Small intestine (tissue), 7 donors: Measurements from ENCODE around the gene CLDN1. TPM values are rescaled to one million over a fixed set of nuclear protein-coding genes. Genes with fewer than 3 reads are reported as not detected.
A peak's percentile ranks its signal among the peaks of the same experiment; 100 is the strongest.

Experiments
- DNase-seq, 2 donors: peaks; one replicate each; pipeline versions ENCODE4 v3.0.0 to v3.0.0-alpha.2; 2013
- FAIRE-seq: peaks from 2 replicates; lab custom pipeline; 2012; peaks lifted over from hg19 to GRCh38; lab: Jason Lieb, UNC
- H3K27ac ChIP-seq, 3 donors: one replicate each; pipeline ENCODE4 v1.5.1; 2013; ENCODE audit warnings: low read length in 2 of 3, mild to moderate bottlenecking in 2 of 3, control low read depth in 1 of 3, inconsistent platforms in 1 of 3, low read depth in 1 of 3, moderate library complexity in 1 of 3
- H3K27me3 ChIP-seq, 3 donors: one replicate each; pipeline ENCODE4 v1.6.1; 2013; ENCODE audit warnings: low read length in 3 of 3, inconsistent platforms in 1 of 3; ENCODE audit not compliant: control insufficient read depth in 3 of 3, insufficient read depth in 3 of 3
- H3K36me3 ChIP-seq, 3 donors: one replicate each; pipeline ENCODE4 v1.6.1; 2013; ENCODE audit warnings: low read length in 3 of 3, inconsistent platforms in 1 of 3, low read depth in 1 of 3, mild to moderate bottlenecking in 1 of 3, moderate library complexity in 1 of 3; ENCODE audit not compliant: control insufficient read depth in 3 of 3, insufficient read depth in 2 of 3
- H3K4me1 ChIP-seq, 3 donors: one replicate each; pipeline ENCODE4 v1.6.1; 2013; ENCODE audit warnings: low read length in 2 of 3, inconsistent platforms in 1 of 3, low read depth in 1 of 3, mild to moderate bottlenecking in 1 of 3, moderate library complexity in 1 of 3; ENCODE audit not compliant: control insufficient read depth in 3 of 3, insufficient read depth in 2 of 3
- H3K4me3 ChIP-seq, 3 donors: one replicate each; pipeline ENCODE4 v1.5.1; 2013; ENCODE audit warnings: low read length in 3 of 3, control low read depth in 1 of 3, inconsistent platforms in 1 of 3, low read depth in 1 of 3, mild to moderate bottlenecking in 1 of 3, moderate library complexity in 1 of 3
- H3K9me3 ChIP-seq, 2 donors: one replicate each; pipeline ENCODE4 v1.6.1; 2013; ENCODE audit warnings: low read depth in 1 of 2, low read length in 1 of 2; ENCODE audit not compliant: control insufficient read depth in 2 of 2, insufficient read depth in 1 of 2
- WGBS, 3 donors: extraction: QIAGEN DNeasy Blood & Tissue Kit; methylation state at CpG; one replicate each; pipeline ENCODE4 v1.1.7; 2013; 5-methylcytosine and 5-hydroxymethylcytosine counted together
- polyA plus RNA-seq, 4 donors: library from polyadenylated mRNA; stranded (reverse) in 3 of 4; unstranded in 1 of 4; fragments of 200-250 nt in 3 of 4; fragments of 120-200 nt in 1 of 4; gene quantifications; one replicate each; pipeline versions ENCODE4 v1.2.1 to v1.2.3, GENCODE V29; 2013
- donor health status: healthy with polysubstance abuse.
- donor health status: control.
- donor health status: control.
- donor health status: Bipolar disorder and iron deficiency.
- donor health status: healthy.

CLDN1 gene
- polyA plus RNA-seq, 4 donors = 0.45 to 16.0 (median 1.3) TPM; not detected in 1

GRCh38 chr3:190326930-190327329, 4.7 kb upstream of the CLDN1 start:
- FAIRE-seq (no peak), DNase-seq (no peak)
- Histone ChIP-seq H3K36me3 (no peaks in the 10 kb centered on the region), H3K4me1 (peaks cover 0 to 11% (median 0%) of the 10 kb centered on the region in 3 donors), H3K27ac (no peak overlapping the region), H3K9me3 (no peaks in the 10 kb centered on the region), H3K4me3 (no peak overlapping the region), H3K27me3 (no peaks in the 10 kb centered on the region)
- WGBS, 3 donors = 43 to 78% (median 56%) methylated on average over 4 of the region's 4 CpGs

GRCh38 chr3:190326361-190326760, 4.1 kb upstream of the CLDN1 start:
- WGBS, 3 donors = 83 to 90% (median 88%) methylated on average over 4 of the region's 4 CpGs
- FAIRE-seq (no peak), DNase-seq (no peak)
- peaks cover 0 to 4% (median 0%) of the 10 kb centered on the region in 3 donors for H3K27me3 ChIP-seq
- no peak overlapping the region for H3K27ac ChIP-seq
- H3K9me3 ChIP-seq = no peaks in the 10 kb centered on the region
- no peak overlapping the region for H3K4me3 ChIP-seq
- H3K36me3 ChIP-seq = no peaks in the 10 kb centered on the region
- H3K4me1 ChIP-seq = peaks cover 0 to 11% (median 0%) of the 10 kb centered on the region in 3 donors

DNA sequence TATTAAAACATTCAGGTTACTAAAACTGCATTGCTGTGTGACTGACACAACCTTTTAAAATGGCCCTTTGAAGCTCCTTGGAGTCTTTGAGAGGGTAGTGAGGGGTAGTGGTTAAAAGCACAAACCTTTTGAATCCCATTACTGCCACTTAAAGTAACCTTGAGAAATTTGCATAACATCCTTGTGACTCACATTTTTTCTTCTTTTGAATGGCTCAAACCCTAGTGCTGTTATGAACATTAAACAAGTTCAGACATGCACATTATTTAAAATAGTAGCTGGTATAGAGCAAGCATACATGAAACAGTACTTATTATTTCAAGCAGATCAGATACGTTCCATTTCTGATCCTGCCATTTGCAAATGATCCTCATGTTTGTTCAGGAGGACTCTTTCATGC, 3.7 kb upstream of the CLDN1 start:
- Histone ChIP-seq H3K4me1 (peaks cover 0 to 7% (median 0%) of the 10 kb centered on the region in 3 donors), H3K36me3 (no peaks in the 10 kb centered on the region), H3K27ac (no peak overlapping the region), H3K9me3 (no peaks in the 10 kb centered on the region), H3K27me3 (peaks cover 0 to 4% (median 0%) of the 10 kb centered on the region in 3 donors), H3K4me3 (no peak overlapping the region)
- WGBS, 3 donors = 78 to 88% (median 80%) methylated on average over 1 of the region's 1 CpG
- FAIRE-seq (no peak), DNase-seq (no peak)

DNA sequence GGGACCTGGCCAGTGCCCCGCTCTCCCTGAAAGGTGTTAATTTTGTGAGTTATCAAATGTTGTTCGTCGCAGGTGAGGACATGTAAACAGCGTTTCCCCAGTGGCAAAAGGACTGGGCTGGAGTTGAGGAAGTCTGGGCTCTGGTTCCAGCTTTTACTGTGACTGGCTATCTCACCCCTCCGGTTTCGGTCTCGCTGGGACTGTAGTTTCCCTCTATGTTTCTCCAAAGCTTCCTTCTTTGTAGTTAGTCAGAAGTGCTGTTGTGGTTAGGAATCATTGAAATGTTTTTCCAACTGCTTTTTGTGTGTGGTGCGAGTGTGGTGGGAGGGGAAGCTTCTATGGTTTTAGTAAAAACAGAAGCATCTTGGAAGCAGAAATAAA, 990 bp upstream of the CLDN1 start:
- no peak for FAIRE-seq
- no peaks in the 10 kb centered on the region for H3K9me3 ChIP-seq
- no peaks in the 10 kb centered on the region for H3K4me1 ChIP-seq
- H3K36me3 ChIP-seq = no peaks in the 10 kb centered on the region
- WGBS, 3 donors = 48 to 58% (median 54%) methylated on average over 8 of the region's 8 CpGs
- peaks cover 0 to 4% (median 0%) of the 10 kb centered on the region in 3 donors for H3K27me3 ChIP-seq
- peak overlapping the region in 1 of 3 donors; percentile 30 for H3K4me3 ChIP-seq
- peak in 1 of 2 donors; percentile 9 for DNase-seq
- no peak overlapping the region for H3K27ac ChIP-seq

GRCh38 chr3:190322604-190323245, 479 bp upstream of the CLDN1 start:
- no peaks in the 10 kb centered on the region for H3K36me3 ChIP-seq
- H3K9me3 ChIP-seq = no peaks in the 10 kb centered on the region
- peak overlapping the region in 2 of 3 donors; percentile 9 to 30 for H3K4me3 ChIP-seq
- peaks cover 0 to 4% (median 0%) of the 10 kb centered on the region in 3 donors for H3K27me3 ChIP-seq
- DNase-seq (no peak), FAIRE-seq (no peak)
- WGBS, 3 donors = 5 to 12% (median 9%) methylated on average over 12 of the region's 12 CpGs
- H3K27ac ChIP-seq = no peak overlapping the region
- no peaks in the 10 kb centered on the region for H3K4me1 ChIP-seq

- H3K36me3 ChIP-seq = no peaks in the 10 kb centered on the region
- no peak for FAIRE-seq
- peaks cover 0 to 4% (median 0%) of the 10 kb centered on the region in 3 donors for H3K27me3 ChIP-seq
- 85 to 92% (median 88%) methylated on average over 7 of the region's 7 CpGs for WGBS, 3 donors
- no peak for DNase-seq
- no peaks in the 10 kb centered on the region for H3K9me3 ChIP-seq
- peak overlapping the region in 1 of 3 donors; percentile 56 for H3K4me3 ChIP-seq
- H3K4me1 ChIP-seq = no peaks in the 10 kb centered on the region
- no peak overlapping the region for H3K27ac ChIP-seq
These were observed 1.5 kb downstream of the CLDN1 start for GRCh38 chr3:190320594-190321362.

DNA sequence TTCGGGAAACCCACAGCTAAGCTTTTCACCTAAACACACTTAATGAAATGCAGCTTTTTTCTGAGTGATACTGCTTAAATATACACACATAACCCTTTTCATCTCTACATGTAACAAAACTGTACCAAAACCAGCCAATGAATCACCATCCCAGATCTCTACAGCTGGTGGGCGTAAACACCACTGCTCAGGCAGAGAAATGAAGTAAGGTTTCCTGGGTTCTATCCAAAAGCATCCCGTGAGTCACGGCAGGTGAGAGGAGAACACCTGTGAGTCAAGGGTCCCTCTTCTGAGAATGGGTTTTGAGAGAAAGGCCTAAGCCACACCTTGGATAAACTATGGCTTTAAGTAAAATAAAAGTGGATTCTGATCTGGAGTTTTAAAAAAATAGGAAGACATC, 2.6 kb downstream of the CLDN1 start:
- Histone ChIP-seq H3K27ac (peak overlapping the region in 1 of 3 donors; percentile 8), H3K4me3 (peak overlapping the region in 1 of 3 donors; percentile 7), H3K9me3 (no peaks in the 10 kb centered on the region), H3K27me3 (peaks cover 0 to 4% (median 0%) of the 10 kb centered on the region in 3 donors), H3K4me1 (no peaks in the 10 kb centered on the region), H3K36me3 (no peaks in the 10 kb centered on the region)
- no peak for FAIRE-seq
- DNase-seq = no peak
- WGBS, 3 donors = 50 to 66% (median 50%) methylated on average over 4 of the region's 4 CpGs

DNA sequence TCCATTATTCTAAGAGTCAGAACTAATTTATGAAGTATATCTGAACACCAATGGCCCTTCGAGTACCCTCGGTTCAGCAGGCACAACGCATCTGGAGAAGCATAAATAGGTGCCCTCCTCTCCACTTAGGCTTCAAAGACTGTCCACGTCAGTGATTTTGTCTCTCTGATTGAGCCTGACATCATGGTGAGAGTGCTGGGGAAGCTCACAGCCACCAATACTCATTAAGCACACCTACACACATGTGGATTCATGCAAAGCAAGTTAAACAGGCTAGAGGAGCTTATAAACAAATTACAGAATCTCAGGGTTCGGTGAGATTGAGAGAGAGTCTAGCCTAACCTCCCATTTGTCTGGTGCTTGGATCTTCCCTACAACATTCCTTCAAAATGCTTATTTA, 3.6 kb downstream of the CLDN1 start:
- DNase-seq = no peak
- FAIRE-seq = no peak
- no peak overlapping the region for H3K27ac ChIP-seq
- H3K4me1 ChIP-seq = no peaks in the 10 kb centered on the region
- no peaks in the 10 kb centered on the region for H3K9me3 ChIP-seq
- H3K36me3 ChIP-seq = no peaks in the 10 kb centered on the region
- peaks cover 0 to 4% (median 0%) of the 10 kb centered on the region in 3 donors for H3K27me3 ChIP-seq
- 81 to 85% (median 85%) methylated on average over 5 of the region's 5 CpGs for WGBS, 3 donors
- no peak overlapping the region for H3K4me3 ChIP-seq
